ENCODE measurements around the gene CCDC30.
"Not testable (repeated sequence)": the region's sequence is repeated elsewhere in the genome, so short reads cannot be mapped to it uniquely, and the experiment has no call there.

DNA sequence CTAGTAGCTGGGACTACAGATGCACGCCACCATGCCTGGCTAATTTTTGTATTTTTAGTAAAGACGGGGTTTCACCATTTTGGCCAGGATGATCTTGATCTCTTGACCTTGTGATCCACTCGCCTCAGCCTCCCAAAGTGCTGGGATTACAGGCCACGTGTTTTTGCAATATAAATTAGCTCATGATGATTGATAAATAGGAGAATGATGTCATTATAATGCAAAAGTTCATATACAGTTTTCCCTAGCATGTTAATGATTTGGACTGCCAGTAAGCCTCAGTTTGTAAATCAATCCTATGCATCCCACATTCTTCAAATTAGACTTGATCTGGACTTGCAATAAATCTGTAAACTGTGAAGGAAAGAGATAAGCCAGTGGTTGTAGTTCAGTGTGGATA lies 14.3 kb downstream of the CCDC30 start:
- TF ChIP-seq, protein P1, sequence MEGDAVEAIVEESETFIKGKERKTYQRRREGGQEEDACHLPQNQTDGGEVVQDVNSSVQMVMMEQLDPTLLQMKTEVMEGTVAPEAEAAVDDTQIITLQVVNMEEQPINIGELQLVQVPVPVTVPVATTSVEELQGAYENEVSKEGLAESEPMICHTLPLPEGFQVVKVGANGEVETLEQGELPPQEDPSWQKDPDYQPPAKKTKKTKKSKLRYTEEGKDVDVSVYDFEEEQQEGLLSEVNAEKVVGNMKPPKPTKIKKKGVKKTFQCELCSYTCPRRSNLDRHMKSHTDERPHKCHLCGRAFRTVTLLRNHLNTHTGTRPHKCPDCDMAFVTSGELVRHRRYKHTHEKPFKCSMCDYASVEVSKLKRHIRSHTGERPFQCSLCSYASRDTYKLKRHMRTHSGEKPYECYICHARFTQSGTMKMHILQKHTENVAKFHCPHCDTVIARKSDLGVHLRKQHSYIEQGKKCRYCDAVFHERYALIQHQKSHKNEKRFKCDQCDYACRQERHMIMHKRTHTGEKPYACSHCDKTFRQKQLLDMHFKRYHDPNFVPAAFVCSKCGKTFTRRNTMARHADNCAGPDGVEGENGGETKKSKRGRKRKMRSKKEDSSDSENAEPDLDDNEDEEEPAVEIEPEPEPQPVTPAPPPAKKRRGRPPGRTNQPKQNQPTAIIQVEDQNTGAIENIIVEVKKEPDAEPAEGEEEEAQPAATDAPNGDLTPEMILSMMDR (IDR thresholded peaks at IDR 0.05; ENCODE audit: low read depth, low read length), result not testable (repeated sequence)
- TF ChIP-seq, protein P2, sequence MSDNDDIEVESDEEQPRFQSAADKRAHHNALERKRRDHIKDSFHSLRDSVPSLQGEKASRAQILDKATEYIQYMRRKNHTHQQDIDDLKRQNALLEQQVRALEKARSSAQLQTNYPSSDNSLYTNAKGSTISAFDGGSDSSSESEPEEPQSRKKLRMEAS (IDR thresholded peaks at IDR 0.05; ENCODE audit: low read depth, low read length), result not testable (repeated sequence)
